ENCODE data around the gene COG5.
"Not testable (repeated sequence)": the region's sequence is repeated elsewhere in the genome, so short reads cannot be mapped to it uniquely, and the experiment has no call there.

- TF ChIP-seq CTCF (conservative IDR thresholded peaks at IDR 0.05; ENCODE audit: low read depth, low read length); EZH2 (IDR thresholded peaks at IDR 0.05; ENCODE audit: borderline replicate concordance, low read depth, low read length, poor library complexity, severe bottlenecking): not testable (repeated sequence)
These were observed 316.9 kb downstream of the COG5 start for GRCh38 chr7:107246836-107247235.
